ENCODE data around the gene HRH4.

HRH4 gene, protein sequence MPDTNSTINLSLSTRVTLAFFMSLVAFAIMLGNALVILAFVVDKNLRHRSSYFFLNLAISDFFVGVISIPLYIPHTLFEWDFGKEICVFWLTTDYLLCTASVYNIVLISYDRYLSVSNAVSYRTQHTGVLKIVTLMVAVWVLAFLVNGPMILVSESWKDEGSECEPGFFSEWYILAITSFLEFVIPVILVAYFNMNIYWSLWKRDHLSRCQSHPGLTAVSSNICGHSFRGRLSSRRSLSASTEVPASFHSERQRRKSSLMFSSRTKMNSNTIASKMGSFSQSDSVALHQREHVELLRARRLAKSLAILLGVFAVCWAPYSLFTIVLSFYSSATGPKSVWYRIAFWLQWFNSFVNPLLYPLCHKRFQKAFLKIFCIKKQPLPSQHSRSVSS

DNA sequence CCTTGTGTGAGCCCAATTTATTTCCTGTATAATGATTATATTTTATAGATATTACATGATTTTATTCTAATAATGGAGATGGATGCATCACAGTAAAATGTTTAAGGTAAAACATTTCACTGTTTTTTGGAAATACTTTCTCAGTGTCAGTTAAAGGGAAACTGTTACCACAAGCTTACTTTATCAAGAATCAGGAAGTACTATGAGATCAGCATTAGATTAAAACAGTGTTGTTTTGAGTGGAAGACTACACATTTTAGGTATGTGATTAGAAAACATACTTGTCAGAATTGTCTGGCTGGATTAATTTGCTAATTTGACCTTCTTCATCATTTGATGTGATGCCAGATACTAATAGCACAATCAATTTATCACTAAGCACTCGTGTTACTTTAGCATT, at the start of gene HRH4:
TSS of gene HRH4 (plus strand) at position 250 of the 400 bp plus-strand sequence. CDS start at position 342, 92 bp downstream.
- Histone ChIP-seq H3K4me1 (ENCODE audit: control insufficient read depth in 1 of 2, insufficient read depth in 2 of 2, low read length in 2 of 2) (no peaks in the 10 kb centered on the region), H3K9me3 (ENCODE audit: control insufficient read depth in 1 of 2, low read length in 2 of 2) (no peaks in the 10 kb centered on the region), H3K27me3 (ENCODE audit: low read depth, low read length) (no peaks in the 10 kb centered on the region), H3K36me3 (ENCODE audit: control insufficient read depth in 1 of 2, insufficient read depth in 2 of 2, low read length in 2 of 2) (no peaks in the 10 kb centered on the region), H3K27ac (ENCODE audit: low read length) (no peak within 1 kb of the TSS), H3K4me3 (ENCODE audit: low read depth in 1 of 2, low read length in 2 of 2) (no peak within 1 kb of the TSS)

DNA sequence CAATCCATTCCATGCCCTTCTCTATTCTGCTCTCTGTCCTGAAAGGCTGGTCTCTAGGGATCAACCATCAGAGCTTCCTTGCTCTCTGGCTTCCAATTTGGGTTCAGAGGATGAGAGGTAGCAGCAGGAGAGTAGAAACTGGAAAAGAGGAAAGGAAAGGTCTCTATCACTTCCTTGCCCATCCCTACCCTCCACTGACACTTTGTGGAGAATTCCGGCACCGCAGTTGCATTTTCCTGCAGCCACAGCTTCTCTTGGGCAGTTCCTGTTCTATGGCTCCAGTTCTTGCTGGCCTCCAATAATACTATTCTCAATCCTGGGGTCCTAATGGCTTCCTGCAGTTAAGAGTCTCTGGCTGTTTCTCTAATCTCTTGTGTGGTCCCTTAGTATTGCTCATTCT, 47.3 kb upstream of the HRH4 start:
- H3K36me3 ChIP-seq (ENCODE audit: control insufficient read depth in 1 of 2, insufficient read depth in 2 of 2, low read length in 2 of 2) = no peaks in the 10 kb centered on the region

DNA sequence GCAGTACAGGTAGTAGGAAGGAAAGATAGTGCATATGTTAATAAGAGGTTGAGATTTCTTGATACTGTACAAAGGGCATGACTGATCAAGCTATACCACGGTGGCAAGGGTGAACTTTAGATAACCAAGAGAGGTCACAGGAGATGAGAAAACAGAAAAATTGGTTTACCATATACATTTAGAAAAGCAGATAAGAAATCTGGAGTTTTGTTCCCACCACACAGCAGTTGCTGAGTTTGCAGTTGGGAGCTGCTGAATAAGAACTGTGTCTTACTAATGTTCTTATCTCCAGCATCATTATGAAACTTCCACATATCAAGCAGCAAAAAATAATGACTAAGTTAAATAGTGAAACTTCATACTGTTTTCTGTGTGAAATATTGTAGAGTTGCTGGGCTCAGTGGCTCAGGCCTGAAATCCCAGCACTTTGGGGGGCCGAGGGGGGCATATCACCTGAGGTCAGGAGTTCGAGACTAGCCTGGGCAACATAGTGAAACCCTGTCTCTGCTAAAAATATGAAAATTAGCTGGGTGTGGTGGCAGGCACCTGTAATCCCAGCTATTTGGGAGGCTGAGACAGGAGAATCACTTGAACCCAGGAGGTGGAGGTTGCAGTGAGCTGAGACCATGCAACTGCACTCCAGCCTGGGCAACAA, 46.0 kb upstream of the HRH4 start:
- Histone ChIP-seq H3K4me3 (ENCODE audit: low read depth in 1 of 2, low read length in 2 of 2) (no peak overlapping the region), H3K27ac (ENCODE audit: low read length) (no peak overlapping the region), H3K4me1 (ENCODE audit: control insufficient read depth in 1 of 2, insufficient read depth in 2 of 2, low read length in 2 of 2) (no peaks in the 10 kb centered on the region), H3K27me3 (ENCODE audit: low read depth, low read length) (no peaks in the 10 kb centered on the region), H3K9me3 (ENCODE audit: control insufficient read depth in 1 of 2, low read length in 2 of 2) (no peaks in the 10 kb centered on the region), H3K36me3 (ENCODE audit: control insufficient read depth in 1 of 2, insufficient read depth in 2 of 2, low read length in 2 of 2) (no peaks in the 10 kb centered on the region)

More for the DNA sequence above, 47.3 kb upstream of the HRH4 start:
- no peak overlapping the region for H3K27ac ChIP-seq (ENCODE audit: low read length)
- no peak overlapping the region for H3K4me3 ChIP-seq (ENCODE audit: low read depth in 1 of 2, low read length in 2 of 2)
- no peaks in the 10 kb centered on the region for H3K27me3 ChIP-seq (ENCODE audit: low read depth, low read length)
- H3K9me3 ChIP-seq (ENCODE audit: control insufficient read depth in 1 of 2, low read length in 2 of 2) = no peaks in the 10 kb centered on the region
- H3K4me1 ChIP-seq (ENCODE audit: control insufficient read depth in 1 of 2, insufficient read depth in 2 of 2, low read length in 2 of 2) = no peaks in the 10 kb centered on the region

DNA sequence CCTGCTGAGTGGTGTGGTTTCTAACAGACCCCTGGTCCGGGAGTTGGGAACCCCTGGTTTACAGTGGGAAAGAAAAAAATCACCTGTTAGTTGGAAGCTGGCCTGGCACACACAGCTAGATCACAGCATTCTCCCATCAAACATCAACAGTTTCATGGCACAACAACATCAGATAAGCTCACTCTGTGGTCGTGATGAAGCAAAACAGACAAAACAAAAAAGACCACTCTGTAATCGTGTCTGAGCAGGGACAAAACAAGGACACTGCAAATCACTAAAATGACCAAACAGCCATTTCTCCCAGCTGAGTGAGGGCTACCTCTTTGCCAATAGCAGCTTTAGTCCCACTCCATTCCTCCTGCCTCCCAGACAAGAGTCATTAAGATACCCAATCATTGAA, 43.0 kb upstream of the HRH4 start:
- no peaks in the 10 kb centered on the region for H3K4me1 ChIP-seq (ENCODE audit: control insufficient read depth in 1 of 2, insufficient read depth in 2 of 2, low read length in 2 of 2)
- no peak overlapping the region for H3K4me3 ChIP-seq (ENCODE audit: low read depth in 1 of 2, low read length in 2 of 2)
- no peak overlapping the region for H3K27ac ChIP-seq (ENCODE audit: low read length)
- no peaks in the 10 kb centered on the region for H3K9me3 ChIP-seq (ENCODE audit: control insufficient read depth in 1 of 2, low read length in 2 of 2)
- no peaks in the 10 kb centered on the region for H3K36me3 ChIP-seq (ENCODE audit: control insufficient read depth in 1 of 2, insufficient read depth in 2 of 2, low read length in 2 of 2)
- no peaks in the 10 kb centered on the region for H3K27me3 ChIP-seq (ENCODE audit: low read depth, low read length)

- Histone ChIP-seq H3K36me3 (ENCODE audit: control insufficient read depth in 1 of 2, insufficient read depth in 2 of 2, low read length in 2 of 2) (no peaks in the 10 kb centered on the region), H3K27me3 (ENCODE audit: low read depth, low read length) (no peaks in the 10 kb centered on the region), H3K27ac (ENCODE audit: low read length) (no peak overlapping the region), H3K4me1 (ENCODE audit: control insufficient read depth in 1 of 2, insufficient read depth in 2 of 2, low read length in 2 of 2) (no peaks in the 10 kb centered on the region), H3K9me3 (ENCODE audit: control insufficient read depth in 1 of 2, low read length in 2 of 2) (no peaks in the 10 kb centered on the region), H3K4me3 (ENCODE audit: low read depth in 1 of 2, low read length in 2 of 2) (no peak overlapping the region)
Observed at GRCh38 chr18:24420551-24420950, 39.9 kb upstream of the HRH4 start.

DNA sequence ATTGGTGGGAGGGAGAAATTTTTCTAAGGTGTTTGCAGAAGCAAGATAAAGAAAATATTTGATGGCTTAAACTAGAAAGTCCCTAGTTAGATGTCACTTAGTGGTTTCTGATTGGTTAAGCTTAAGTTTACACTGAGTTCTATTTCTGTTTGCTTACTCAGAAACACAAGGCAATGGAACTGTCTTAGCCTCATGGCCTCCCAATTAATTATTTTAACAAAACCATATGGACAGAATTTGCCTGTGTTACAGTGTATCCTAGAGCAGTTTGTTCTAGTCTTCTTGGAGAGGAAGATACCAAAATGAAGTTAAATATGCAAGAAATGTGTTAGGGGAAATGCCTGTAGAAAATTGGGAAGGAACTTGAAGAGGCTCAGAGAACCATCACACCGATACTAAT, 38.6 kb upstream of the HRH4 start:
- Histone ChIP-seq H3K36me3 (ENCODE audit: control insufficient read depth in 1 of 2, insufficient read depth in 2 of 2, low read length in 2 of 2) (no peaks in the 10 kb centered on the region), H3K27me3 (ENCODE audit: low read depth, low read length) (no peaks in the 10 kb centered on the region), H3K4me3 (ENCODE audit: low read depth in 1 of 2, low read length in 2 of 2) (no peak overlapping the region), H3K9me3 (ENCODE audit: control insufficient read depth in 1 of 2, low read length in 2 of 2) (no peaks in the 10 kb centered on the region), H3K4me1 (ENCODE audit: control insufficient read depth in 1 of 2, insufficient read depth in 2 of 2, low read length in 2 of 2) (no peaks in the 10 kb centered on the region), H3K27ac (ENCODE audit: low read length) (no peak overlapping the region)

GRCh38 chr18:24426073-24426397, 34.4 kb upstream of the HRH4 start:
- Histone ChIP-seq H3K4me3 (ENCODE audit: low read depth in 1 of 2, low read length in 2 of 2) (peak overlapping the region; percentile 81 to 83), H3K36me3 (ENCODE audit: control insufficient read depth in 1 of 2, insufficient read depth in 2 of 2, low read length in 2 of 2) (no peaks in the 10 kb centered on the region), H3K4me1 (ENCODE audit: control insufficient read depth in 1 of 2, insufficient read depth in 2 of 2, low read length in 2 of 2) (peaks cover 7 to 14% of the 10 kb centered on the region in 2 donors), H3K9me3 (ENCODE audit: control insufficient read depth in 1 of 2, low read length in 2 of 2) (no peaks in the 10 kb centered on the region), H3K27ac (ENCODE audit: low read length) (no peak overlapping the region), H3K27me3 (ENCODE audit: low read depth, low read length) (no peaks in the 10 kb centered on the region)

- Histone ChIP-seq H3K27me3 (ENCODE audit: low read depth, low read length) (no peaks in the 10 kb centered on the region), H3K27ac (ENCODE audit: low read length) (peak within 1 kb of the TSS; percentile 73), H3K4me3 (ENCODE audit: low read depth in 1 of 2, low read length in 2 of 2) (peak within 1 kb of the TSS; percentile 81 to 83), H3K4me1 (ENCODE audit: control insufficient read depth in 1 of 2, insufficient read depth in 2 of 2, low read length in 2 of 2) (peaks cover 7 to 14% of the 10 kb centered on the region in 2 donors), H3K36me3 (ENCODE audit: control insufficient read depth in 1 of 2, insufficient read depth in 2 of 2, low read length in 2 of 2) (no peaks in the 10 kb centered on the region), H3K9me3 (ENCODE audit: control insufficient read depth in 1 of 2, low read length in 2 of 2) (no peaks in the 10 kb centered on the region)
Observed at GRCh38 chr18:24426398-24427294, 33.8 kb upstream of the HRH4 start, which contains the start of gene IMPACT. IMPACT (plus strand) TSS chr18:24426670; CDS start chr18:24426757, 87 bp downstream.

DNA sequence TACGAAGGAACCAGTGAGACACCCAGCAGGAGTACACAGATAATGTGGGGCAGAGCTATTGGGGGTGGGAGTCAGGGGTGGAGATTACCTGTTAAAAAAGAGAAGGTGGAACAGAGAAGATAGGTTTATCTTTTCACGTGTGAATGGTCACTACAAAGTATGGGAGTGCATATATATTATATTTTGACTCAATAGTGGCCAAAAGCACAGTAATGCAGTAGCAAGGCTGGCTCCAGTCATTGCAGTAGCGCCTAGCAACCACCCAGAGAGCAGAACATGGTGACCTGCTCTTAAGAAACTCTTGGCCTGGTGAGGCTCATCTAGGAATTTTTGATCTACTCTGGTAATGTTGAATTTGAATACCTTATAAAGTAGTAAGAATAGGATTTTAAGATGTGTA, 33.0 kb upstream of the HRH4 start:
- peaks cover 7 to 14% of the 10 kb centered on the region in 2 donors for H3K4me1 ChIP-seq (ENCODE audit: control insufficient read depth in 1 of 2, insufficient read depth in 2 of 2, low read length in 2 of 2)
- H3K36me3 ChIP-seq (ENCODE audit: control insufficient read depth in 1 of 2, insufficient read depth in 2 of 2, low read length in 2 of 2) = peaks cover 2 to 3% of the 10 kb centered on the region in 2 donors
- H3K4me3 ChIP-seq (ENCODE audit: low read depth in 1 of 2, low read length in 2 of 2) = peak overlapping the region; percentile 81 to 83
- H3K9me3 ChIP-seq (ENCODE audit: control insufficient read depth in 1 of 2, low read length in 2 of 2) = no peaks in the 10 kb centered on the region
- H3K27ac ChIP-seq (ENCODE audit: low read length) = no peak overlapping the region
- no peaks in the 10 kb centered on the region for H3K27me3 ChIP-seq (ENCODE audit: low read depth, low read length)

DNA sequence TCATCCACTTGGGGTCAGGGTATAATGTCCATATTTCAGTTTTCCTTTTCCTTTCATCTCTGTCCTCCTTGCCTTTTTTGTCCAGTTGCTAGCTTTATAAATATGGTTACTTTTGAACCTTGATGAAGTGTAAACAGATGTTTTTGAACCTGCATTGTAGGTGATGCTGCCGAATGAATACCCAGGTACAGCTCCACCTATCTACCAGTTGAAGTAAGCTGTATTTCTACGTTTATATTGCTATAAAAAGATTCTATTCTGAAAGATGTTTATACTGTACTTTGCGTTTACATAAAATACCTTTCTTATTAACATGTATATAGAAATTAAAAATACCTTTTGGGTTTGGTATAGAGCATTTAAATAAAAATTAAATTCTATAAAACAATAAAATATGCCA, 31.7 kb upstream of the HRH4 start:
- Histone ChIP-seq H3K27ac (ENCODE audit: low read length) (no peak overlapping the region), H3K9me3 (ENCODE audit: control insufficient read depth in 1 of 2, low read length in 2 of 2) (no peaks in the 10 kb centered on the region), H3K4me3 (ENCODE audit: low read depth in 1 of 2, low read length in 2 of 2) (no peak overlapping the region), H3K36me3 (ENCODE audit: control insufficient read depth in 1 of 2, insufficient read depth in 2 of 2, low read length in 2 of 2) (peaks cover 2 to 4% of the 10 kb centered on the region in 2 donors), H3K27me3 (ENCODE audit: low read depth, low read length) (no peaks in the 10 kb centered on the region), H3K4me1 (ENCODE audit: control insufficient read depth in 1 of 2, insufficient read depth in 2 of 2, low read length in 2 of 2) (peaks cover 7 to 14% of the 10 kb centered on the region in 2 donors)

GRCh38 chr18:24429188-24429587, 31.2 kb upstream of the HRH4 start:
- Histone ChIP-seq H3K36me3 (ENCODE audit: control insufficient read depth in 1 of 2, insufficient read depth in 2 of 2, low read length in 2 of 2) (peaks cover 2 to 4% of the 10 kb centered on the region in 2 donors), H3K9me3 (ENCODE audit: control insufficient read depth in 1 of 2, low read length in 2 of 2) (no peaks in the 10 kb centered on the region), H3K4me1 (ENCODE audit: control insufficient read depth in 1 of 2, insufficient read depth in 2 of 2, low read length in 2 of 2) (peaks cover 7 to 14% of the 10 kb centered on the region in 2 donors), H3K27me3 (ENCODE audit: low read depth, low read length) (no peaks in the 10 kb centered on the region), H3K4me3 (ENCODE audit: low read depth in 1 of 2, low read length in 2 of 2) (no peak overlapping the region), H3K27ac (ENCODE audit: low read length) (no peak overlapping the region)
